PC-9 (cell line): ENCODE measurements around the gene C6orf141. TPM values are rescaled to one million over a fixed set of nuclear protein-coding genes. Genes with fewer than 3 reads are reported as not detected.

Experiments
- BruUV-seq: library from RNA; stranded (reverse); fragments of 400-500 nt; replicated peaks from 2 replicates; lab custom pipeline; 2021; lab: Mats Ljungman, UMichigan
- CTCF ChIA-PET: fragments of 300-600 bp; sonication (Branson Sonifier 250); formaldehyde crosslinking; loops from one replicate; lab custom pipeline; 2022; ENCODE audit warnings: antibody characterized with exemption; lab: Charles Lee
- POLR2A ChIA-PET: fragments of 300-600 bp; sonication (Branson Sonifier 250); formaldehyde crosslinking; loops from one replicate; lab custom pipeline; 2022; ENCODE audit warnings: antibody characterized with exemption; ENCODE audit not compliant: unreplicated experiment; lab: Charles Lee
- DNase-seq, 2 experiments: peaks; one replicate each; pipeline versions ENCODE4 v3.0.0 to v3.0.0-alpha.2; 2015 to 2022; ENCODE audit warnings: mixed read lengths in 1 of 2
- H2AFZ ChIP-seq: fragments of 200-600 bp; sonication (generic); 2 replicates; pipeline ENCODE4 v1.8.1; 2017; ENCODE audit warnings: antibody characterized with exemption
- H3F3A ChIP-seq: fragments of 200-600 bp; sonication (generic); 2 replicates; pipeline ENCODE4 v1.8.1; 2017; ENCODE audit warnings: antibody characterized with exemption, mild to moderate bottlenecking, low read depth; ENCODE audit not compliant: insufficient read depth
- H3K27ac ChIP-seq: fragments of 200-600 bp; sonication (generic); 2 replicates; pipeline ENCODE4 v1.6.1; 2016; ENCODE audit warnings: mixed run types
- H3K27me3 ChIP-seq: fragments of 200-600 bp; sonication (generic); 2 replicates; pipeline ENCODE4 v1.6.1; 2016; ENCODE audit warnings: low read depth, mixed run types; ENCODE audit not compliant: insufficient read depth
- H3K36me3 ChIP-seq: fragments of 200-600 bp; sonication (generic); 2 replicates; pipeline ENCODE4 v1.6.1; 2016; ENCODE audit warnings: low read depth, mixed run types
- H3K4me1 ChIP-seq: fragments of 200-600 bp; sonication (generic); replicated peaks from 2 replicates; pipeline ENCODE4 v1.6.1; 2016; ENCODE audit warnings: mixed run types; ENCODE audit not compliant: insufficient read depth
- H3K4me2 ChIP-seq: fragments of 200-600 bp; sonication (generic); 2 replicates; pipeline ENCODE4 v1.6.1; 2017; ENCODE audit warnings: mixed run types
- H3K4me3 ChIP-seq: fragments of 200-600 bp; sonication (generic); 2 replicates; pipeline ENCODE4 v1.6.1; 2016; ENCODE audit warnings: mixed run types
- H3K79me2 ChIP-seq: fragments of 200-600 bp; sonication (generic); 2 replicates; pipeline ENCODE4 v1.6.1; 2017; ENCODE audit warnings: low read depth, mixed run types
- H3K9me2 ChIP-seq: fragments of 200-600 bp; sonication (generic); 2 replicates; pipeline ENCODE4 v1.8.1; 2017; ENCODE audit warnings: mild to moderate bottlenecking; ENCODE audit not compliant: insufficient read depth
- H3K9me3 ChIP-seq: fragments of 200-600 bp; sonication (generic); 2 replicates; pipeline ENCODE4 v1.8.1; 2016; ENCODE audit warnings: low read depth; ENCODE audit not compliant: insufficient read depth
- H4K20me1 ChIP-seq: fragments of 200-600 bp; sonication (generic); 2 replicates; pipeline ENCODE4 v1.8.1; 2017; ENCODE audit not compliant: insufficient read depth
- EZH2 ChIP-seq: fragments of 200-600 bp; sonication (generic); IDR thresholded peaks from 2 replicates; pipeline ENCODE4 v1.8.0; 2017; ENCODE audit warnings: antibody characterized with exemption, low read depth
- intact Hi-C: fragments of 100-400 bp; cut with micrococcal nuclease; formaldehyde crosslinking; loops from one replicate; pipeline ENCODE4 v1.10.0; 2022; ENCODE audit not compliant: unreplicated experiment
- total RNA-seq: library from RNA; stranded (reverse); gene quantifications from 2 replicates; pipeline ENCODE4 v1.2.3, GENCODE V29; 2021
- TF ChIP-seq, protein P1 (sequence below): fragments of 200-600 bp; sonication (generic); conservative IDR thresholded peaks from 2 replicates; pipeline ENCODE4 v1.6.1; 2017; ENCODE audit warnings: mixed run types, antibody characterized with exemption, mild to moderate bottlenecking, moderate library complexity

Gene C6orf141
- total RNA-seq, 1 experiment from 2014 or later, result 21.9 TPM

DNA sequence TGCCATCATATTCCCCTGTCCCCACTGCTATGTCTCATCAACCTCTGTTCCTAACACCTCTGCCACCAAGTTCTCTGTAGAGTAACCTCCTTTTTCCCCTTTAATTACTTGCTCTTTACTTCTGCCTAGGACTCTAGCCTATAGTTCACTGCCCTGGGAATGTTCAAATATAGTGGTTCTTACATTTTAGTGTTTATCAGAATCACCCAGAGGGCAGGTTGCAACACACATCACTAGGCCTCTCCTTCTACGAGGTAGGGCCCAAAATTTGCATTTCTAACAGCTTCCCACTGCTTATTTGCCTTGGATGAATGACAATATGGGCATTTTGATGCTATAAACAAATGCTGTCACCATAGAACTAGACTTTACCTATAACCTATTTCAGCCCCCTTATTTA lies 23.1 kb upstream of the C6orf141 start:
- Histone ChIP-seq H2AFZ (0 out of 2 replicates have a peak overlapping the region, but pooled peaks have one; percentile 27), H3K4me1 (0 out of 2 replicates have a peak, but pooled peaks cover under 1% of the 10 kb centered on the region), H3K27ac (no peak overlapping the region), H3K4me3 (no peak overlapping the region), H3K27me3 (no peaks in the 10 kb centered on the region), H4K20me1 (no peaks in the 10 kb centered on the region), H3F3A (no peaks in the 10 kb centered on the region), H3K4me2 (no peak overlapping the region), H3K36me3 (no peaks in the 10 kb centered on the region), H3K9me3 (no peaks in the 10 kb centered on the region), H3K79me2 (no peaks in the 10 kb centered on the region), H3K9me2 (no peaks in the 10 kb centered on the region)
- no TSS peak for BruUV-seq
- CTCF ChIA-PET, result no interaction called here
- POLR2A ChIA-PET, result no interaction called here
- intact Hi-C loops, result no loop called here
- no peak for DNase-seq
- no peak for TF ChIP-seq EZH2
- TF ChIP-seq, protein P1, sequence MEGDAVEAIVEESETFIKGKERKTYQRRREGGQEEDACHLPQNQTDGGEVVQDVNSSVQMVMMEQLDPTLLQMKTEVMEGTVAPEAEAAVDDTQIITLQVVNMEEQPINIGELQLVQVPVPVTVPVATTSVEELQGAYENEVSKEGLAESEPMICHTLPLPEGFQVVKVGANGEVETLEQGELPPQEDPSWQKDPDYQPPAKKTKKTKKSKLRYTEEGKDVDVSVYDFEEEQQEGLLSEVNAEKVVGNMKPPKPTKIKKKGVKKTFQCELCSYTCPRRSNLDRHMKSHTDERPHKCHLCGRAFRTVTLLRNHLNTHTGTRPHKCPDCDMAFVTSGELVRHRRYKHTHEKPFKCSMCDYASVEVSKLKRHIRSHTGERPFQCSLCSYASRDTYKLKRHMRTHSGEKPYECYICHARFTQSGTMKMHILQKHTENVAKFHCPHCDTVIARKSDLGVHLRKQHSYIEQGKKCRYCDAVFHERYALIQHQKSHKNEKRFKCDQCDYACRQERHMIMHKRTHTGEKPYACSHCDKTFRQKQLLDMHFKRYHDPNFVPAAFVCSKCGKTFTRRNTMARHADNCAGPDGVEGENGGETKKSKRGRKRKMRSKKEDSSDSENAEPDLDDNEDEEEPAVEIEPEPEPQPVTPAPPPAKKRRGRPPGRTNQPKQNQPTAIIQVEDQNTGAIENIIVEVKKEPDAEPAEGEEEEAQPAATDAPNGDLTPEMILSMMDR, result no peak

- no peak overlapping the region for H2AFZ ChIP-seq
- intact Hi-C loops, result no loop called here
- H3K4me2 ChIP-seq, result no peak overlapping the region
- no peaks in the 10 kb centered on the region for H3K27me3 ChIP-seq
- no peak for TF ChIP-seq EZH2
- TF ChIP-seq, protein P1, result no peak
- H3K4me3 ChIP-seq, result no peak overlapping the region
- BruUV-seq, result no TSS peak
- H4K20me1 ChIP-seq, result no peaks in the 10 kb centered on the region
- DNase-seq, result no peak
- no peaks in the 10 kb centered on the region for H3K9me3 ChIP-seq
- no peaks in the 10 kb centered on the region for H3F3A ChIP-seq
- 0 out of 2 replicates have a peak, but pooled peaks cover 5% of the 10 kb centered on the region for H3K4me1 ChIP-seq
- no peak overlapping the region for H3K27ac ChIP-seq
- ChIA-PET CTCF (no interaction called here), POLR2A (no interaction called here)
- no peaks in the 10 kb centered on the region for H3K79me2 ChIP-seq
- H3K36me3 ChIP-seq, result no peaks in the 10 kb centered on the region
- H3K9me2 ChIP-seq, result no peaks in the 10 kb centered on the region
Observed at GRCh38 chr6:49528571-49528970, 21.9 kb upstream of the C6orf141 start.

DNA sequence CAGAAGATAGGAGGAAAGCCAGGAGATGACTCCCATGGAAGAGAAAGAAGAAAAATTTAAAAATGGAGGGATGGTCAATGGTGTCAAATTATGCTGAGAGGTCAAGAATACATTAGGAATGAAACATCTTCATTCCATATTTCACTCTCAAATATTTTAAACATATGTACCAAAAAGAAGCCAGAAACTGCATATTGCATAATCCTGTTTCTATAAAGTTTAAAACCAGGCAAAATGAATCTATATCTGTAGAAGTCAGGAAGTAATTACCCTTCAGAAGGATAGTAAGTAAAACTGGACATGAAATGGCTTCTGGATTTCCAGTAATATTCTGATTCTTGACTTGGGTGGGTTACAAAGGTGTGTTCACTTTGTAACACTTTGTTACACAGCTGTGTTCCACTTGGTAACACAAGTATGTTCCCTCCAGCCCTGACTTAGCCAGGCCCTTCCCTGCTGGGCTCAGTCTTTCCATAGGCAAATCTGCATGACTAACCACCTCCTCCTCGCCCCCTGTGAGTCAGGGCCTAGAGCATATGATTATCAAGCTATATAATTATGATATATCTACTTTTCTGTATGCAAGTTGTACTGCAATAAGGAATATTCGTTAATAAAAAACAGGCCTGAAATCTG lies 20.2 kb upstream of the C6orf141 start:
- no peak for DNase-seq

More for the DNA sequence above, 20.2 kb upstream of the C6orf141 start:
- intact Hi-C loops, result loop anchor here (5.0 kb wide), 1 partner anchor 92 kb away; no protein-coding TSS in a partner anchor
- Histone ChIP-seq H3K27ac (no peak overlapping the region), H3K4me2 (no peak overlapping the region), H3F3A (no peaks in the 10 kb centered on the region), H3K36me3 (no peaks in the 10 kb centered on the region), H3K79me2 (no peaks in the 10 kb centered on the region), H3K27me3 (no peaks in the 10 kb centered on the region), H2AFZ (no peak overlapping the region), H3K4me3 (no peak overlapping the region), H3K4me1 (0 out of 2 replicates have a peak, but pooled peaks cover 5% of the 10 kb centered on the region), H4K20me1 (no peaks in the 10 kb centered on the region), H3K9me2 (no peaks in the 10 kb centered on the region), H3K9me3 (no peaks in the 10 kb centered on the region)
- BruUV-seq, result no TSS peak
- ChIA-PET CTCF (no interaction called here), POLR2A (no interaction called here)
- TF ChIP-seq EZH2, result no peak
- TF ChIP-seq, protein P1, result no peak
